IPS-NIHi11 (cell line): ENCODE results near the gene HOXA13.

Experiments used
- DNase-seq: peaks from one replicate; pipeline ENCODE4 v3.0.0; 2012; ENCODE audit warnings: mixed read lengths, low spot score

HOXA13 gene

GRCh38 chr7:27159266-27160144 is 40.4 kb downstream of the HOXA13 start:
- no peak for DNase-seq

DNA sequence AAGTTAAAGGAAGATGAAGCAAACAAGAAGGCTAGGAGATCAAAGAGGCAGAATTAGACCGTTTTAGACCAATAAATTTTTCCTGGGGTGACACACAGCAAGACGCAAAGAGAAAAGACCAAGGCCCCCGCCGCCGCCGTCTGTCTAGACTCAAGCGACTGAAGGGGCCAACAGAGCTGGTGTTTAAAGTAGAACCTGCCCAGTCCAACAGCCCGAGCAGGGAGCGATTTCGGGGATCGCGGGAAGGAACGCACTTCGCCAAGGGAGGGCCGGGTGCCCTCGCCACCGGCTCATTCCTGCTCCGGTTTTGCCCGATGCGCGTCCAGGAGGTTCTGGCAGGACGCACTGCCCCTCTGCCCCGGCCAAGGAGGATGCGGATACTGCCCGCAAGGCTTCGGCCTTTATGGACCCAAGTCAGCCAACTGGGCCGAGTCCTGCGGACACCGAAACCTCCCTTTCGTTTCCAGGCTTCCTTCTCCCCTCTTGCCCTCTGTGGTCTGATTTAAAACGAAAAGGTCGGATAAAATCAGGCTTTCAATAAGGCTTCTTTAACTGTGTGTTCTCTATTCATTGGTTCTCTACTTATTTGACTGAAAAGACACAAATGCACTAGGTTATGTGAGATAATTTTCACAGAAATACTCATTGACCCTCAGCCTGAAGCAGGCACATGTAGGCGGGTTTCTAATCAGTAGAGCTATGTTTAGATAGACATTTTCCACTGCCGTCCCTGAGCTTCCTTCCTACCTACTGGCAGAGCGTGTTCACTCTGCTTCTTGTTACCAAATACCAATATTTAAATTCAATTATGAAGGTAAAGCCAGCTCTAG is 41.2 kb downstream of the HOXA13 start:
- no peak for DNase-seq

DNA sequence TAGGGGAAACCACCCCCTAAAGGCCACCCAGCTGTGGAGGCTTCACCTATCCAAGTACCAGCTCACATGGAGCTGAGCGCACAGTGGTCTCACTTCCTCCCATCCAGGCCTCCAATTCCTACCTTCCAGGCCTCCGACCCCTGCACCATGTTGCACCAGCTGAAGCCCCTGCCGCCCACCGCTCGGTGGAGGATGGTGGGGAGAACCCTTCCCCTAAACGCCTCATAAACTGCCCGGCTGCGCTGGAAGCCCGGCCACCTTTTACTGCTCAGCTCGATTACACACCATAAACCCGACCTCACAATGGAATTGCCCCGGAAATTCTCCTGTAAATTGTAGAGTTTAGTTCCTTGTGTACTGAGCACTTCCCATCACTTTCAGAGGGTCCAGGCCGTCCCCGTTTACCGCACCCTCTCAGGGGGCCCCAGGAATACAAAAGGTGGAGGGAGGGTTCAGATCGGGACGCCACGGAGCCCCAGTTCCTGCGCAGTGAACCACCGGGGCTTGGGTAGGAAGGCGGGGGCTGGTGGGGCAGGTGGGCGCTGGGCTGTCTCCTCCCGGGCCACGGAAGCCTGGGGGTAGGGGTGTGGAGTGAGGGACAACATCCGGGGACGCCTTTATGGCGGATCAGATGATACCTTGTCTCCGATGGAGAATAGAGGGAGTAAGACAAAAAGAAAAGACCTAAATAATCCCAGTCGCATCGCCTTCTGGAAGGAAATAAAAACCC is 42.0 kb downstream of the HOXA13 start:
- no peak for DNase-seq

DNA sequence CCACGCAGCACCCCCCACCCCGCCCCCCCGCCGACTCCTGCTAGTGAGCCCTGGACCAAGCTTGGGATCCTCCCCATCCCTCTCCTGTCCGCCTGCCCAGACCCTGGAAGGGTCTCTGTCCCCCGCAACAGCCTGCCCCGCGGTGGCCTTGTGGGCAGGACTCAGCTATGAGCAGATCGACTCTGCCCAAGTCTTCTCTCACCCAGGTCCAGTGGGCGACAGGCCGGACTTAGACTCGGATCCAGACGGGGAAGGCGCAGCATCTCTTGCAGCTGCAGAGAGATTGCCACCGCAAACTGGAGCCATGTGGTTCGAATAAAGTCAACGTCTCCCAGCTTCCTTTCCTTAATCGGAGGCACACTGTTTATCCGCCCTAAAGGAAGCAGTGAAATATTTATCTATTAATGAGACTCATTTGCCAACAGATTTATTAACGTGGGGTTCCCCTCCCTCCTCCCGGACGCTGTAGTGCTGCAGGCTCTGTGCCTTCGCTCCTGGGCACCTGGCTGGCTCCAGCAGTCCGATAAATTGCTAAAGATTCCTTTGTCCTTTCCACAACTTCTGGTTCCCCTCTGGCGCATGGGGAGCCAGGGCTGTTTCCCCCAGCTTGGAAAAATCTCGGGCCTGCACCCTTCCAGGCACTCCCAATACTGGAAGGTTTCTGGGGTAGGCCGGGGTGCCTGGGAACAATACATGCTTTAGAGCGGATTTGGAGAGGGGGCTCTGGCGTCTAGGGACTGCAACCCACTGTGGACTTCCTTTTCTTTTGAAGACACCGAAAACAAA is 42.8 kb downstream of the HOXA13 start:
- DNase-seq: no peak

- DNase-seq: peak; percentile 77
Observed at GRCh38 chr7:27156508-27156898, 43.4 kb downstream of the HOXA13 start, which contains the start of gene HOXA7. Gene HOXA7 (minus strand): TSS chr7:27156675. CDS start chr7:27156545, 130 bp downstream.

DNA sequence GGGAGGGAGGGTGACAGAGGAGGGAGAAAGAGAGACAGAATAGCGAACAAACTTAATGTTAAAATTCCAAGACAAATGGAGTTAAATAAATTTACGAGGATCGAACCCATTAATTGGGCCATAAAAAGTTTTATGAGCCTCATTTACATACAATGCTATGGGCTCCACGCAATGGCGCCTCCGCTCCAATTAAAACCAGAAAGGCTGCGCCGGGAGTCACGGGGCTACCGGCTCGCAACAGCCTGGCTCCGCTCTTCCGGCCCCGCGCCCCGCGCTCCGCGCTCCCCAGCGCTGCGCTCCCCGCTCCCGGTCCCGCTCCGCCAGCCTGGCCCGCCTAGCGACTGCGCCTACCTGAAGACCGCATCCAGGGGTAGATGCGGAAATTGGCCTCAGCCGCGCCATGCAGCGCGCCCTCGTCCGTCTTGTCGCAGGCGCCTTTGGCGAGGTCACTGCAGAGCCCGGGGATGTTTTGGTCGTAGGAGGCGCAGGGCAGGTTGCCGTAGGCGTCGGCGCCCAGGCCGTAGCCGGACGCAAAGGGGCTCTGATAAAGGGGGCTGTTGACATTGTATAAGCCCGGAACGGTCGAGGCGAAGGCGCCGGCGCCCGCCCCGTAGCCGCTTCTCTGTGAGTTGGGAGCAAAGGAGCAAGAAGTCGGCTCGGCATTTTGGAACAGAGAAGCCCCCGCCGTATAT is 43.9 kb downstream of the HOXA13 start:
- DNase-seq: no peak

- no peak for DNase-seq
Observed at GRCh38 chr7:27154901-27155815, 44.7 kb downstream of the HOXA13 start.

DNA sequence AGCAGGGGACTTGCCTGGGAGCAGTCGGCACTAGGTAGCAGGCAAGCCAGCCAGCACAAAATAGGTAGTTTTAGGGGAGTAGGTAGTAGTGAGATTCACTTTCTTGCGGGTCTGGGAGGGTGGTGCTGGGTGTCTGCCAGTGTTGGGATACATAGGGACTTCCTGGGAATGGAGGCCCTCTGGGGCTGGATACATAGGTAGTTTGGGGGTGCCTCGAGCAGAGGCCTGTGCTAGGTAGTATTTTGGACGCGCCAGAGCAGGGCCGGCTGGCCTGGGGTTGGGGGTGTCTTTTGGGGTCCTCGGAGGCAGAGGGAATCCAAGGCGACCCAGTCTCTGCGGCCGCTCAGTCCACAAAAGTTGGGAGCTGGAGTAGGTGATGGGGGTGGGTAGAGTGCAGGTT is 45.5 kb downstream of the HOXA13 start:
- no peak for DNase-seq

DNA sequence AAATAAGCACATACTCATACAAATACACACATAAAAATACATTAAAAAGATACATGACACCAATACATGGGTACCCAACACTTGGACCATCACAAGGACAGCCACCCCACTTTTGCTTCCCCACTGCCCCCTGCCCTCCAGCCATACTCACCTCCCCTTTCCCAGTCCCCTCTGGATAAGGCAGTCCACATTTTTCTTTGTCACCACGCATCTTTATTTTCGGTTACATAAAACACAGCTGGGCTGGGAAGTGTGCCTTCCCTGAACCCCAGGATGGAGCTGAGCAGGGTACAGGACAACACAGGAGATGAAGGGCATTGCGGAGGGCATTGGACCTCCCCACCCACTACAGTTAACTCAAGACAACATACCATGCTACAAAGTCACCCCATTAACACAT is 46.4 kb downstream of the HOXA13 start:
- DNase-seq: no peak

DNA sequence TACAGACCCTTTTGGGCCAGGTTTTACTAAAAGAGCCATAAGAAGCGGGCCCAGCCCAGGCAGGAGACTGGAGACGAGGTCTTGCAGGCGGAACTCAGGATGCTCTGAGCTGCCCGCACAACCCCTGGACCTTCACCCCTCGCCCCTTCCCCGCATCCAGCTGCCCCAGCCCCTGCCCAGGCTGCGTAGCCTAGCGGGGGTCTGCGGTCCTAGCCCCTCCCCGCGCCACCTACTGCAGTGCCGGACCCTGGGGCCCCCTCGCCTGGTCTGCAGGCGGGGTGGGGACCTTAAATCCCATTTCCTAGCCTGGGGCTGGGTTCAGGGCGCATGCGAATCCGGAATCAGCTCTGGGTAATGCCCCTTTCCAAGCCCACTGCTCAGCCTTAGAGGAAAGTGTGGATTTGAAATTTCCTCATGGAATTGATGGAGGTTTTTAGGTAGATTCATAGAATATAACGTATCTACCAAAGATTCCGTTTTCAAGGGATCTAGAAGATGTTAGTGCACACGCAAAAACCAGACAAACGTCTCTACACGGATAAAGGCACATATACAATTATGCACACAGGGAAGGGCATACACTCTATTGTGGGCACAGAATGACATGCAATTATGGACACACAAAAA is 47.0 kb downstream of the HOXA13 start:
- DNase-seq: no peak

DNA sequence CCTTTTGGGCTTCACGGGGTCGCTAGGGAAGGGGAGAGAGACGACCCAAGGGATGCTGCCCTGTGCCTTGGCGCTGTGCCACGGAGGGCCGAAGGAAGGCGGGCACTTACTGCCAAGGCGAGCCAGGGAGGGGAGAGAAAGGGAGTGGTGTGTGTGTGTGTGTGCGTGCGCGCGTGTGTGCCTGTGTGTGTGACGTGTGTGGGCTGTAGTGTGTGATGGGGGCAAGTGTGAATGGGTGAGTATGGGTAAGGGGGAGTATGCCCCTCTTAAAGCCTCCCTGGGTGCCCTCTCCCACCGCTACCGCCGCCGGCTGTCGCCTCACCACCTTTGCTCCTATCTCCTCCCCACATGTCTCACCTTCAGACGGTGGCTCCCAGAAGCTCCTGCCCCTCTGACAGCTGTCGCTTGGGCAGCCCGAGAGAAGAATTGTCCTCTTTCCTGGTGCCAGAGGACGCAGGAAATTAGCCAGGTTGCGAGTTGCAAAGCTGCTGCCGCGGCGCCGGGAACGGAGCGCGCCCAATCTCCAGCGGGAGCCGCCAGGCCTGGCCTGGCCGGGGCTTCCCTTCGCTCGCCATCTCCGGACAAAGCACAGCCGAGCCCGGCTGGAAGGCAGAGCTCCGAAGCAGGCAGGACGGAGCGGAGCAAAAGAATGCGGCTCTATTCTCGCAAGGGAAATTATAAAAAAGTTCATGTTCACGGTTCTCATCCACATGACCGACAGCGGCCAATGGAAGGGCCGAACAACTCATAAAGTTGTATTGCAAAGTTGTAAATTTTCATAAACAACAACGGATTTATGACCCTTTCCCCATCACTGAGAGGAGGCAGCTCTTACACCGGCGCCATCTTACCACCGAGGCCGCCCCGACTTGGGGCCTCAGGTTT is 47.7 kb downstream of the HOXA13 start, which contains the start of gene HOXA3:
HOXA3 (minus strand) TSS at position 653 of the 885 bp plus-strand sequence. CDS start 41,943 bp downstream, outside the sequence.
- no peak for DNase-seq

DNA sequence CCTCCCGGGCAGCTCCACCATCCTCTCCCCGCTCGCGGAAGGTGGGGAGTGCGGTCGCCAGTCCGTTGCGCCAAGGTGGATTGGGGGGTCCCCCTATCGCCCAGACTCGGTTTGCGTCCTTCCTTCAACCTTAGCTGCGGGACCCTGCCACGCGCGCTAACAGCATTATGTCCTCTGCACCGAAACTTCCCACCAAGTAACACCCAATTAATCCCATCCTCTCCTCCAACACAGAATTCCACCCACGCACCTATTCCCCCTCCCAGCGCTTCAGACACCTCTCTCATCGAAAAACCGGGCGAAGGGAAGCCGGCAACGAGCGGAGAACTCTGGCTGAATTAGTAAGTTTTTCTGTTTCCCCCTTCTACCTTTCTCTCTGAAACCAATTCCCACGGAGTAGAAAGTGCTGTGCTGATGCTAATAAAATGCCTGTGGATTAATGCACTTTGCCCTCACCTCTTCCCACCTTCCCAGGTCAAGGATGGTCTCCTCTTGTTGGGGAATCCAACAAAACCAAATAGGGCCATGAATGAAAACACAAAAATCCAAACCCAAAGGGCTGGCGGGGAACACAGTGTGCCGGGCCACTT is 48.5 kb downstream of the HOXA13 start:
- no peak for DNase-seq

- peak; percentile 92 for DNase-seq
Observed at GRCh38 chr7:27150568-27151340, 49.1 kb downstream of the HOXA13 start.

GRCh38 chr7:27149842-27150567 is 49.9 kb downstream of the HOXA13 start:
- DNase-seq: no peak

DNA sequence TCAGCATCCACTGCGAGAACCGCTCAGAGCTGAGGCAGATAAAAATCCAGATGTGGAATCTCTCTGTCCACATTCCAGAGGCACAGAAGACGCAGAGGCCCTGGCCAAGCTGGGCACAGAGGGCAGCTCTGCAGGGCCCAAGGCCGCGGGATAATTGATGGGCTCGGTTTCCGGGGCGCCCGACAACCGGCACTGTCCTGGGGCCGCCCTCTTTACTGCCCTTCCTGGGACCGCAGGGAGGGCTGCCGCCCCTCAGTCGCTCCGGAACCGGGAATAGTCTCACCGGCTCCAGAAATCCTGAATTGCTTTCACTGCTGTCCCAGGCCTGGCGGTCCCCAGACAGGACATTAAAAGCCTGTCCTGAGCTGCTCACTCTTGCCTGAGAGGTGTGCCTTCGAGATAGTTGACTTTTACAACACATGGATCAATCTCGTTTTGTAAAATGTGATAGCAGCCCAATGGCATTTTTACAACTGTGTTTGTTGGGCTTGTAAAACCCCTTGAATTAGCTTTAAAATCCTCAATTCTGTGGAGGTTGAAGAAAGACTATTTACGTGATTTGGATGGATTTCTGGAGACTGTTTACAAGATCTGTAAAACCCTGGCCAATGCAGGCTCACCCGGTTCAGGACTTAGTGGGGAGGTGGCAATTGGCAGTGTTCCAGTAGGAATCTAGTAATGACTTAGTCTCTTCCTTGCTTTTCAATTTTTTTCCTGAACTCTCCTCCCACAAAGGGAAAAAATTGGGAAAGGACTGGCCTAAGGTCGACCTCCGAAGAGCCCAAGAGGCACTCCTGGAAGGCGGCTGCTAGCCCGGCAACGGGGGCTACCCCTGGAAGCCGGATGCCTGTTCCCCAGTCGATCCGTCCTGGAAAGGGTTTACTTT is 50.9 kb downstream of the HOXA13 start:
- DNase-seq: no peak
